ENCODE measurements around the gene CDADC1. TPM values are rescaled to one million over a fixed set of nuclear protein-coding genes. Genes with fewer than 3 reads are reported as not detected.

Gene CDADC1
- polyA plus RNA-seq, 10 donors = 7.0 to 11.1 (median 8.8) TPM

DNA sequence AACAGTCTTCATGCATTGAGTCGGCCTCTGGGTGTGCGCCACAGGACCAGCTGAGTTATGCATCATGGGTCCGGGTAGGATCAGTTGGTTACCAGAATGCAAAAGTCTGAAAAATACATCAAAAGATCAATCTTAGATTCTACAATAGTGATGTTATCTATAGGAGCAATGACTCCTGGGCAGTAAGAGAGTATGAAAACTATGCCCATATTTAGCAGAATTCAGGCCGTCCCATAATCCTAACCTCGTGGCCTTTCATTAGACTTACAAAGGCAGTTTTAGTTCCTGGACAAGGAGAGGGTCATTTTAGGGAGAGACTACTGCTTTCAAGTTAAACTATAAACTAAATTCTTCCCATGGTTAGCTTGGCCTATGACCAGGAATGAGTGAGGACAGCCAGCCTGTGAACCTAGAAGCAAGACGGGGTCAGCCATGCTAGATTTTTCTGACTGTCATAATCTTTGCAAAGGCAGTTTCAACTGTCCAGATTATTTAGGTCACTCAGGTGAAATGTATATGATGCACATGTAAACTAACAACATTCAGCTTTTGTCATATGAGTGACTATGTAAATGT is 11.8 kb upstream of the CDADC1 start:
- DNase-seq = no peak

DNA sequence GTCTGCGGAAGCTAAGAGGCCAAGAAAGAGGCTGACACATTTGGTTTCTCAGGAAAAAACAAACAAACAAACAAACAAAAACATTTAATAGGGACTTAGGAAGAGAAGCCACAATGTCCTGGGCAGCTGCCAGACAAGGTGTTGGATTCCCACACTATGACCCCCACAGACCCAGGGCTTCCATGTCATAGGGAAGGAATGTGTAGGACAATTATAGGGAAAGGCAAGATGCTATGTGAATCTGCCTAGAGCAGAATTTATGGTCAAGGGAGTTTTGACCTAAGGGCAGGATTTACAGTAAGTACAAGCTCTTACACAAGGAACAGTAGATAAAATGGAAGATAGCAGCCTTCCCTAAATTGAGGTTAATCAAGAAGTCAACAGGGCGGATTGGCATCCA is 9.1 kb upstream of the CDADC1 start:
- DNase-seq = no peak

DNA sequence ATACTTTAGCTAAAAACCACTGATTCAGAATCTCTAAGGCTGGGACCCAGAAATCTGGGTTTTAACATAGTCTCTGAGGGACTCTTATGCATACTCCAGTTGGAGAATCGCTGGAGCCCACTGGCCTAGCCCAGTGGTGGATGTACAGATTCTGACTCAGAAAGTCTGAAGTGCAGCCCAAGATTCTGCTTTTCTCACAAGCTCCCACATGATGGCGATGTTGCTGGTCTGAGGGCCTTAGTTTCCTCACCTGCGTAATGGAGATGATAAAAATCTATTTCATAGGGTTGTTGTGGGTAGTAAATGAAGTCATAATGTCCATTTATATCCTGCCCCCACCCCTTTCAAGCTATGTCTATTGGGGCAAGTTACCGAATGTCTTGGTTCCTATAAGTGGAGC is 7.7 kb upstream of the CDADC1 start:
- no peak for DNase-seq

DNA sequence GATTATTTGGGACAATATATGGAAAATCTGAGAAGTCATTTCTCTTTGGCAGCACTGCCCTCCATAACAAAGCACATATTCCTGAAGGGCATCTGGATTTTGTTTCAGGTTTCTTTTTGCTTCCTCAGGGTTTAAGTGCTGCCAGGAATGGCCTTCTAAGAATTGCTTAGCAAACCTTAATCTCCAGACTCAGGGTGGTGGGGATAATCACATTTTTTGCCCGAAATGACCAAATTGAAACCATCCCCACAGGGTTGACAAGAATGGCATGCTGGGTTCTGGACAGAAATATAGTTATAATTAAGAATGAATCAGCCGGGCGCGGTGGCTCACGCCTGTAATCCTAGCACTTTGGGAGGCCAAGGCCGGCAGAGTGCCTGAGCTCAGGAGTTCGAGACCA is 6.4 kb upstream of the CDADC1 start:
- no peak for DNase-seq

DNA sequence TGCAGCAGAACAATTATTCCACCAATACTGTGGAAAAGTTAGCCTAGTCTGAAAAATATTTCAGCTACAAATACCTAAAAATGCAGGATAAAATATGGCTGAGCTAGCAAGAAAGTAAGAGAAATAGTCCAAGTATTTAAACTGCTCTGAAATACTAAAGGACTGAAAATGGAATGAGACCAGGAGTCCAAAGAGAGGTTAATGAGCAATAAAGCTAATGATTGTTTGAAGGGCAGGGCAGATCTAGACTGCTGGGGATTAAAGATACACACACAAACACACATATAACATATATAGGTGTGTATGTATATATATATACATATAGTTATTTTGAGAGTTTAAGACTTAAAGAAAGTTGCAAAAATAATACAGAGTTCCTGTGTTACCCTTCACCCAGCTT is 2.6 kb upstream of the CDADC1 start:
- DNase-seq = no peak

DNA sequence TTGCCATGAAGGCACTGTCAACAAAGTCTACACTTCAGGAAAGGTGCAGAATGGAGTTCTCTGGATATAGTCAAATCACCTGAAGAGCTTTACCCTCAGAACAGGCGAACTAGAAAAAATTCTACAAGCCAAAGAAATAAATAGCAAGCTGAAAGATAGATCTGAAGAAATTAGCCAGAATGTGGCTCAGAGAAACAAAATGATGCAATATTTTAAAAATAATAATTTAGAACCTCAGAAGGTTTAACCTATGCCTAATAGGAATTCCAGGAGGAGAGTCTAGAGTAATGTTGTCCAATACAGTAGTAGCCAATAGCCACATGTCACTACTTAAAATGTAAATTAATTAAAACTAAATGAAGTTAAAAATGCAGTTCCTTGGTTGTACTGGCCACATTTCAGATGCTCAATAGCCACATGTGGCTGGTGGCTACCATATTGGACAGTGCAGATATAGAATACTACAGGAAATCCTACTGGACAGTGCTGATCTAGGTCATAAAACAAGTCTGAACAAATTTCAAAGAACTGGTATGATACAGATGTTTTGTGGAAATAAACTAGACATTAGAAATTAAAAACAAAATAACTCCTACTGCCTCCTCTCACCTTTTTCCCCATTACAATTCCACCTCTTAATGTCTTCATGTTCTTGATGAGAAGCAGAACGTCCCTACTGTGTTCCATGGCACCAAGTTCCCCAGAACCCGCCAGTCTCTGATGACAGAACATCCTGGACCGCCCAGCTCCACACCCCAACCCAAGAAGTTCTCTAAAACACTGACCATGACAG is 679 bp upstream of the CDADC1 start:
- DNase-seq = no peak

DNA sequence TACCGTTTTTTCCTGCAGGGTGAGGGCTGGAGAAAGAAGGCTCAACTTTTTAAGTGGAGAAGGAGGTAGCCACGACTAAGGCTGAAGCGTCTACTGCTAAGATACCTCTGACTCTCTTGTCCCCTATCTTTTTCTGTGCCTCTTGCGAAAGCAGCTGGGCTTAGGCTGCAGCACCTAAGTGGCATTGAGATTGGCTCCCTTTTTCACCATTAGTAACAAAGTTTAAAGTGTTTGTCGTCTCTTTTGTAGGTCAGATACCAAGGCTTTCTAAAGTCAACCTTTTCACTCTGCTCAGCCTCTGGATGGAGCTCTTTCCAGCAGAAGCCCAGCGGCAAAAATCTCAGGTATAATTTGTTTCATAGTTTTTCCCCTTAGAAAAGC is 887 bp downstream of the CDADC1 start:
- peak in 1 of 3 donors; percentile 1 for DNase-seq

DNA sequence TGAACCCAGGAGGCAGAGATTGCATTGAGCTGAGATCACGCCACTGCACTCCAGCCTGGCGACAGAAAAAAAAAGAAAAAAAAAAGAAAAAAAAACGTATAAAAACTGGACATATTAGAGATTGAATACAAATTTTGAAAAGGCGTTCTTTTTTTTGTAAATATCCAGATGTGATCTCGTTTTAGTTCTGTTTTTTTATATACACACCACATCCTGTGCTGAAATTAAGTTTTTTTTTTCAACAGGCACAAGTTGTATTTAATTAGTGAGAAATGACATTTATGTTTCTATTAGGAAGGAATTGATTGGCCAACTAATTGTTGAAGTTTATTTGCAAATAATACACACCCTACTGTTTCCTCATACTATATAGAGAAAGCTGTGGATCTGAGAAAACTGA is 3.6 kb downstream of the CDADC1 start:
- DNase-seq = no peak

DNA sequence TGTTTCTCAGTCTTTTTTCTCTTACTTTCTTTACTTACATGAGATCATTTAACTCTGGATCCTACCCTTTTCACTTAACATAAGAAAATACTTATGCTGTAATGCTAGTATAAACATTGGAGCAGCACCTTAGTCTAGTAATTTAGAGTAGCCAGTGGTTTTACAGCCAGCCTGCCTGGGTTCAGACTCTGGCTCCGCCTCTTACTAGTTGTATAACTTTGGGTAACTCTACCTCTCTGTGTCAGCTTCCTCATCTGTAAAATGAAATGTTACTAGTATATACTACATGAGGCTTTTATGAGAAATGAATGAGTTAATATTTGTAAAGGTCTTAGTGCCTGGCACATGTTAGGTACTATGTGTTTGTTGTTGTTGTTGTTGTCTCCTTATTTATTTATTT is 5.6 kb downstream of the CDADC1 start:
- DNase-seq = no peak

DNA sequence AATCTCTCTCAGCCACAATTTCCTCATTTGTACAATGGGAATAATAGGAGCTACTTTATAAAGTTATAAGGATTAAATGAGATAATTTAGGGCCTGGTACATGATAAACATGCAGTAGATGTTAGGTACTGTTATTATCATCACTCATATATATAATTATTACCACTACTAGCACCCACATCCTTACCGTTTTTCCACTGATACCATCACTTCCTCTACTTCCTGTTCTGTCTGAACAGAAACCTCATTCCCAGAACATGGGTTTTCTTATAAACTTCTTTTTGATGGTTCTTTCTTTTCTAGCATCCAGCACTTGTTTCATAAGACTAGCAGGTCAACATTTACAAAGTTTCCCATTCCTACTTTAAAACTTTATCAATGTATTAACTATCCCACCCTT is 6.3 kb downstream of the CDADC1 start:
- DNase-seq = no peak

DNA sequence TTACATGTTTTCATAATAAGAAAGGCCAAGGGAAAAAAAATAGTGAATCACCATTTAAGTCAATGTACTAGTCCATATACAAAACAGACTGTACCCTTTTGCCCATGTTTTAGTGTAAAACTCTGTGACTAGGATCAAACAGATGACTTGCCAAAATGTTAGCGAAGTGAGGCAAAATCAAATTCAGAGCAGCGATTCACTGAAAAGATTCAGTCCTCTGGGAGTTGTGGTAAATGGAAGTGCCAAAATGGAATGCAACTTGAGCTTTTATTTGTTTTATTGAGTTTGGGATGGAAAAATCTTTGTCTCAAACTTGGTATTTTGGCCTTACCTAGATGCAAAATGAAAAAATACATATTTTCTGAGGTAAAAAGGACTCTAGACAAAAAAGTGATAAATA is 9.1 kb downstream of the CDADC1 start:
- DNase-seq = peak; percentile 19 to 34 (median 22)

DNA sequence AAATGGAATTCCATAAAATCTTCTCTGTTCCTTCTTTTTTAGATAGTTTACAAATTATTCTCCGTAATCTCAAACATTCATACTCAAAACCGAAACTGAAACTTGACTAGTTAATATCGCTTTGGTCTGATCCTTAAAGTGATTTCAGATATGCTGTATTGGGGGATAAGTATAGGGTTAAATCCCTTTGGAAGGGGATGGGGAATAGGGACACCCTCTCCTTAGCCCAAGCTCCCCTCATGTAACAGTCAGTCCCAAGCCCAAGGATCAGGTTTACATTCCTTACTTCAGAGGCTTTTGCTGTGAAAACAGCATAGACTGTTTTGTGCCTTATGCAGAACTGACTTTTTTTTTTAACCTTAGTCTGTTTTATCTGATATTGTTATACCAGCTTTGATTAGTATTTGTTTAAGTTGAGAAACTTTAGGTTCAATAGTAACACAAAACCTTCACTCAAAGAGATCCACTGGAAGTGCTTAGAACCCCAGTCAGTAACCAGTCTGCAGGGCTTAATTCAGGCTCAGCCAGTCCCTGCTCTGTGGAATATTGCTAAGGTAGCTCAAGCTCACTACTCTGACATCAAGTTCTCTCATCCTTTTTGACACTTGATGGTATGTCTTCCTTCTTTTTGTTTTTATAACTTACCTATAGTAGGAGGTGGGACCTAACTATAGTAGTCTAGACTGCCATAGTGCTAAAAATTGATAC is 10.5 kb downstream of the CDADC1 start:
- no peak for DNase-seq

DNA sequence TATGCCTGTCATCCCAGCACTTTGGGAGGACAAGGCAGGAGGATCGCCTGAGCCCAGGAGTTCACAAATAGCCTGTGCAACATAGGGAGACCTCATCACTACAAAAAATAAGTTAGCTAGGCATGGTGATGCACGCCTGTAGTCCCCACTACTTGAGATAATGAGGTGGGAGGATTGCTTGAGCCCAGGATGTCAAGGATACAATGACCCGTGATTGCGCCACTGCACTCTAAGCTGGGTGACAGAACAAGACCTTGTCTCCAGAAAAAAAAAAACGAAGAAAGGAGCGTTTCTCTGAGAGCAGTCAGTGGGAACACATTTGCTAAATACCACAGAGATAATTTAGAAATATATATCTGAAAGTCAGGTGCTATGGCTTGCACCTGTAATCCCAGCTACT is 11.9 kb downstream of the CDADC1 start:
- no peak for DNase-seq

DNA sequence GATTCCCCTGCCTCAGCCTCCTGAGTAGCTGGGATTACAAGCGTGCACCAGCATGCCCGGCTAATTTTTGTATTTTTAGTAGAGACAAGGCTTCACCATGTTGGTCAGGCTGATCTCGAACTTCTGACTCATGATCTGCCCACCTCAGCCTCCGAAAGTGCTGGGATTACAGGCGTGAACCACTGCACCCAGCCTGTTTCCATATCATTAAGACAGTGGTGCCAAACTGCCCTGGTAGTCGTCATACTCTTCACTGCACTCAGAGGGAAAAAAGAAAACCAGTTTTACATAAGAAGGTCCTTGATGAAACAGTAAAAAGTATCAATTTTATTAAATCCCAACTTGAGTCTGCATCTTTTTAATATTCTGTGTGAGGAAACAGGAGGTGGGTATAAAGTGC is 14.9 kb downstream of the CDADC1 start:
- DNase-seq = no peak

DNA sequence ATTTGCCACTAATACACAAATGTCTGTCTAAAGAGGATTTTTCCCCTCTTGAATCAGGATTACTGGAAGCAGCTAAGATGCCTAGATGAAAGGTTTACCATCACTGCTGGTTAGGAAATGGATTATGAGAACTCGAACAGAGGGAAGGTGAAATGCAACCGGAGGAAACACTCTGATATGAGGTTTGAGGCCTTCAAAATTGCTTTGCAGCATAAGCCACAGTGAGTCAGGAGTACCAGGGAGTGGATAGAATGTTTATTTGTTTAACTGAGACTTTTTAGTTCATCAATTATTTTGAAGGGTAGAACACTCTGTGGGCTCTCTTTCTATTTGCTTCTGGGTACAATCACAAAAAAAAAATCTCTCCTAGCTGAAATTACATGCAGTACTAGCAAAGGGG is 18.1 kb downstream of the CDADC1 start:
- no peak for DNase-seq

DNA sequence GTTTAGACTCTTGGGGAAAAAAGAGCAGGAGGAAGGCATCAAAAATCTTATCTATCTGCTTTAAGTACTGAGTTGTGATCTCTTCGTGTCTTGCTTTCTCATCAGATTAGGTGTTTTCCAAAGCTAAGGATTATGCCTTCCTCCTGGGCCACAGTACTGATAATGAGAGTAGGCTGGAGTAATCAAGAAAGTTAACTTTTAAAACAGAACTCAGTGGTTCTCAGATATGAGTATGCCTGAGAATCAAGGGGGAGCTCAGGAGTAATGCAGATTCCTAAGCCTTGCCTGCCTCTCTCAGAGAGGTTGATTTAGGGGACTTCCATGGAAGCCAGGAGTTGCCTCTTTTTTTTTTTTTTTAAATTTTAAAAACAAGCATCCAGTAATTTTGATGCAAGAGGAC is 23.5 kb downstream of the CDADC1 start:
- DNase-seq = no peak

DNA sequence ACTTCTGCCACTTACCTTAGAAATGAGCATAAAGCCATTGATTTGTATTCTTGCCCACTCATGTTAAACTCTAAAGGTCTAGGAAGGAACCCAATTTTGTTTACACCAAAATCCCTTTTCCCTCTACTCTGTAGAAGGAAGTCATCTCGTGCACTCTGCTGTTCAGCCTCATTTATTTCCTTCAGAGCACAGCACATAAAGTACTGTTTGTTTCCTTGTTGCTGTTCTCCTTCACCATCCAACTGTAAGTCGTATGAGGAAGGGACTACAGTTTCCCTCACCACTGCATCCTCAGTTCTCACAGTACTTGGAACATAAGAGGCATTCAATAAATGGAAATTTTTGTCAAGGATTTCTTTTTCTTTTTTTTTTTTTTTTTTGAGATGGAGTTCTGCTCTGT is 24.6 kb downstream of the CDADC1 start:
- DNase-seq = no peak

DNA sequence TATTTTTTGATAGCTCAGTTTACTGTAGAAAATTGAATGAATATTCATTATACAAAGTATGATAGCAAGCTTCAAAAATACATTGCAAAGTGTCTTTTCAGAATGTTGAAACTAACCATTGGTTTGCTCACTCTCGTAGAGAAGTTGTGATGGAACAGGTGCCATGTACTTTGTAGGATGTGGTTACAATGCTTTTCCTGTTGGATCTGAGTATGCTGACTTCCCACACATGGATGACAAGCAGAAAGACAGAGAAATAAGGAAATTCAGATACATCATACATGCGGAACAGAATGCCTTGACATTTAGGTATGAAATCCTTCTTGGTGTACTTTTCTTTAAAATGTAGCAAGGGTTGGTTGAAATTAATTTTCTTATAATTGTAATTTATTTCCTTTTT is 30.5 kb downstream of the CDADC1 start:
- no peak for DNase-seq

DNA sequence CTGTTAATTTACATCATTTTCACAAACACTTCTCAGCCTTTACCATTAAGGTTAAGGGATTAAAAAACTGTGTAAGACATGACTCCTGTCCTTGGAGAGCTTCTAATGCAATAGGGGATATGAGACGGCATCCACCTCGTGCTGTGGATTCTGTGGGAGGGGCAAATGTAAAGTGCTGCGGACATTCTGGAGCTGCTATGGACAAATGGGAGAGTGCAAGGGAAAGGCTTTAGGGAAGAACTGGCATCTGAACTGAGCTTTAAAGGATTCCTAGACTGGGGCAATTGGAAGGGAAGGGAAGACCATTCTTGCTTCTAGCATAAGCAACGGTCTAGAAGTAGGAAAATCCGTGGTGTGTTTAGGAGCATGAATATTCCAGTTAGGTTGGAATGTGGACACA is 31.4 kb downstream of the CDADC1 start:
- no peak for DNase-seq

DNA sequence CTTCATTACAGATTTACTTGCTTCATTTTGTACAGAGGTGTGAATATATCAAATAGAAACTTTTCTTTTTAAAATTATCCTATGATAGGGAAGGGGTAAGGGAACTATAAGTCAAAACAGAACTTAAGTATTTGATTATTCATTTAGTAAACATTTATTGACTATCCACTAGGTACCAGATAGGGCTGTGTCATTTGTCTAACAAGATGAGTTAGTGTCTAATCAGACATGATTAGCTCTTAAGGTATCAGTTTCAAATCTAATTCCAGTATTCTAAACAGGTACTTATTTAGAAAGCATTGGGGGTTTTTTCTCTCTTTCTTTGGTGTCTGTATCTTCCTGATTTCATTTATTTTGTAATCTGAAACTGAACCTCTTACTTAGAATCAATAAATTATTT is 32.2 kb downstream of the CDADC1 start:
- DNase-seq = no peak

DNA sequence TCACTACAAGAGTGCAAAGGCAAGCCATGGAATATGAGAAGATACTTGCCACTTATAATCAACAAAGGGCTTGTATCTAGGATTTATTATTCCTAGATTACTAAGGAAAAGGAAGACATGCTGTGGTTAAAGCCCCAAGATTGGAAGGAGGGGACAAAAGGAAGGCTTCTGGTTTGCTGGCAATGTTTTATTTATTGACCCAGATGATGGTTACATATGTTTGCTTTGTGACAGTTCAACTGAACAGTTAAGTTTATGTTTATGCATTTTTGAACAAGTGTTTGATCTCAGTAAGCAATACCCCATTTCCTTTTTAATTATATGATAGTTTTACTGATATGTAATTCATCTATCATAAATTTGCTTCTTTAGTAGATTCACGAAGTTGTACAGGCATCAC is 40.3 kb downstream of the CDADC1 start:
- no peak for DNase-seq

DNA sequence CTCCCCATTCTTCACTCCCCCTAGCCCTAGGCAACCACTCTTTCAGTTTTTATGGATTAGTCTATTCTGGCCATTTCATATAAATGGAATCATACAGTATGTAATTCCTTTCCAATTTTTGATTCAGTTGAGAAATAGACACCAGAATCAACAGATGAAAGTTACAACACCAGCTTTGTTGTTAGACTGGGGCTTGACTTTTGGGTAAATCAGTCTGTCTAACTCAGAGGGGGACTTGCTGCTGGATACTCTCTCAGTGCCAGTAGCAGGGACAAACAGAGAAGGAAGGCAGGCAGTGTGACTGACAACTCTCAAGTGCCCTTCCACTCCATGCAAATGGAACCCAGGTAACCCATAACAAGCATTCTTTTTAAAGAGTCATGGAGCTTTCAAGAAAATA is 40.7 kb downstream of the CDADC1 start:
- no peak for DNase-seq

DNA sequence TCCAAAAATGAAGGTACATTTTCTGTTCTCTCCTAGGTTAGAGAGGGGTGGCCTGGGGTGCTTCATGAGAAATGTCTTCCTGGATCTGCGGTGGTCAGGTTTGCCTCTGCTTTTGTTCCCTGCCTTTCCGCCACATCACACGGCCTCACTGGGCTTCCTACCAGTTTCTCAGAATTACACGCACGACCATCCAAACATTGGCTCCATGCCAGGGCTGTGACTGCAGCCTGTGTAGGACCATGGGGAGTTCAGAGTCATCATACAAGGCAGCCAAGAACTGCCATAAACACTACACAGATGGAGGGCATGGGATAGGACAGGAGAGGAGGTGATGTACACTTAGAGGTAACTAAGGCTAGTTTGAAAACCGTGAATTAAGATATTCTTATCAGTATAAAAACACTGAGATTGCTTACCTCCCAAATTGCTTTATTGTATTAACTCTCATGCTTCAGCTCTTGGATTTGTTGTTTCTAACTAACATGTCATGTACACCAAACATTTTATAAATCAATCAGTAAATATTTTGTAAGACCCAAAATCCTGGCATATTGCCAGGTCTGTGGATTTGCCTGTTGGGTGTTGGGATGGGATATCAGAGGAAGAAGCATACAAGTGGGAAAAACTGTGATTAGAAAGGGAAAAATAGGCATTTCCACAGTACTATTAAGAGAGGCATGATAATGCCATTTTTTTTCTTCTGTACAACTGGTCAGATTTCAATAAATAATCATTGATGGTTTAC is 45.2 kb downstream of the CDADC1 start:
- DNase-seq = peak in 2 of 3 donors; percentile 45 to 66
